Liver (tissue), 2 donors: Measurements from ENCODE around the gene NANOG.
"Not testable (repeated sequence)": the region's sequence is repeated elsewhere in the genome, so short reads cannot be mapped to it uniquely, and the experiment has no call there.

Source experiments
- EGR1 ChIP-seq, 2 donors: IDR thresholded peaks; 2 replicates each; pipeline ENCODE4 v1.6.1; 2016 to 2018; ENCODE audit warnings: antibody characterized with exemption in 2 of 2, low read depth in 2 of 2
- TAF1 ChIP-seq: conservative IDR thresholded peaks from 2 replicates; pipeline ENCODE4 v1.6.1; 2016; ENCODE audit warnings: antibody characterized with exemption, mild to moderate bottlenecking
- TF ChIP-seq, protein P1 (sequence below): IDR thresholded peaks from 2 replicates; pipeline ENCODE4 v1.6.1; 2016; ENCODE audit warnings: antibody characterized with exemption
- donor health status: healthy.

- TF ChIP-seq EGR1 (IDR thresholded peaks at IDR 0.05; ENCODE audit: low read depth in 2 of 2); TAF1: not testable (repeated sequence)
- TF ChIP-seq, protein P1, sequence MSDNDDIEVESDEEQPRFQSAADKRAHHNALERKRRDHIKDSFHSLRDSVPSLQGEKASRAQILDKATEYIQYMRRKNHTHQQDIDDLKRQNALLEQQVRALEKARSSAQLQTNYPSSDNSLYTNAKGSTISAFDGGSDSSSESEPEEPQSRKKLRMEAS, result not testable (repeated sequence)
These were observed 58.9 kb downstream of the NANOG start for GRCh38 chr12:7848098-7848422.
